Measurements from ENCODE around the gene ADARB2.

ADARB2 gene

DNA sequence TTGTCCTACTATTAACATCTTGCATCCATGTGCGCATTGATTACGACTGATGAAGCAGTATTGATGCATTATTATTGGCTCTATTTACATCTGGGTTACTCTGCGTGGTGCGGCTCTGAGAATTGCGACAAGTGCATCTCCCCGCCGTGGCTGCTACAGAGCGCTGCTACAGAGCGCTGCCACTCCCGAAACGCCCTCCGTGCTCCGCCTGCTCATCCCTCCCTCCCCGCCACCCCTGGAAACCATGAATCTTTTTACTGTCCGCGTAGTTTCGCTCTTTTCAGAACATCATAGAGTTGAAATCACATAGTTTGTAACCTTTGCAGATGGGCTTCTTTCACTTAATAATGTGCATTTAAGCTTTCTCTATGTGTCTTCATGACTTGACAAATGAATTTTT lies 74.1 kb downstream of the ADARB2 start:
- TF ChIP-seq, protein P1, sequence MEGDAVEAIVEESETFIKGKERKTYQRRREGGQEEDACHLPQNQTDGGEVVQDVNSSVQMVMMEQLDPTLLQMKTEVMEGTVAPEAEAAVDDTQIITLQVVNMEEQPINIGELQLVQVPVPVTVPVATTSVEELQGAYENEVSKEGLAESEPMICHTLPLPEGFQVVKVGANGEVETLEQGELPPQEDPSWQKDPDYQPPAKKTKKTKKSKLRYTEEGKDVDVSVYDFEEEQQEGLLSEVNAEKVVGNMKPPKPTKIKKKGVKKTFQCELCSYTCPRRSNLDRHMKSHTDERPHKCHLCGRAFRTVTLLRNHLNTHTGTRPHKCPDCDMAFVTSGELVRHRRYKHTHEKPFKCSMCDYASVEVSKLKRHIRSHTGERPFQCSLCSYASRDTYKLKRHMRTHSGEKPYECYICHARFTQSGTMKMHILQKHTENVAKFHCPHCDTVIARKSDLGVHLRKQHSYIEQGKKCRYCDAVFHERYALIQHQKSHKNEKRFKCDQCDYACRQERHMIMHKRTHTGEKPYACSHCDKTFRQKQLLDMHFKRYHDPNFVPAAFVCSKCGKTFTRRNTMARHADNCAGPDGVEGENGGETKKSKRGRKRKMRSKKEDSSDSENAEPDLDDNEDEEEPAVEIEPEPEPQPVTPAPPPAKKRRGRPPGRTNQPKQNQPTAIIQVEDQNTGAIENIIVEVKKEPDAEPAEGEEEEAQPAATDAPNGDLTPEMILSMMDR (IDR thresholded peaks at IDR 0.05; ENCODE audit: low read depth, low read length), result no peak
- H3K4me3 ChIP-seq (ENCODE audit: low read depth, low read length), result no peak overlapping the region

DNA sequence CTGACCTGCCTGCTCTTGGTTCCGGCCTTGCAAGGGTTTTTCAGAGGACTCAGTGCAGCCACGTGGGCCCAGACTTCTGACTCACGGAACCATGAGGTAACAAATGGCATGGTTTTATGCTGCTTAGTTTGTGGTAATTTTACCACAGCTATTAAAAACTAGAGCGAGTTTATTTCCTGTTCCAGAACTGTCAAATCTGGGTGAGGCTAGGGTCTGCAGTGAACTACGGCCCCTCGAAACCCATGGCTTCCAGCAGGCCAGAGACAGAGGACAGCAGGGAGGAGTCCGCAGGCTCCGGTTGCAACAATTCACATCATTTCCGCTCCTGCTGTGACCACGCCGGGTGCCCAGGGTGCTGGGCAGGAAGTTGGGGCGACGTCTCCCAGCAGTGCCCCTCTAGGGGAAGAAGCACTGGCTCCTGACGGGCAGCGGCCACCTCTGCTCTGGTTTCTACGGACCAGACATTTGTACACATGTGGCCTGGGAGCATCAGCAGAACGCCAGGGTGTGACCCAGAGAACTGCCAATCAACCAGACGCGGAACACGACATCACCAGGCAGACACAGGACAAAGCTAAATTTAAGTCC lies 74.8 kb downstream of the ADARB2 start:
- TF ChIP-seq, protein P1 (IDR thresholded peaks at IDR 0.05; ENCODE audit: low read depth, low read length), result no peak
- H3K4me3 ChIP-seq (ENCODE audit: low read depth, low read length), result no peak overlapping the region

DNA sequence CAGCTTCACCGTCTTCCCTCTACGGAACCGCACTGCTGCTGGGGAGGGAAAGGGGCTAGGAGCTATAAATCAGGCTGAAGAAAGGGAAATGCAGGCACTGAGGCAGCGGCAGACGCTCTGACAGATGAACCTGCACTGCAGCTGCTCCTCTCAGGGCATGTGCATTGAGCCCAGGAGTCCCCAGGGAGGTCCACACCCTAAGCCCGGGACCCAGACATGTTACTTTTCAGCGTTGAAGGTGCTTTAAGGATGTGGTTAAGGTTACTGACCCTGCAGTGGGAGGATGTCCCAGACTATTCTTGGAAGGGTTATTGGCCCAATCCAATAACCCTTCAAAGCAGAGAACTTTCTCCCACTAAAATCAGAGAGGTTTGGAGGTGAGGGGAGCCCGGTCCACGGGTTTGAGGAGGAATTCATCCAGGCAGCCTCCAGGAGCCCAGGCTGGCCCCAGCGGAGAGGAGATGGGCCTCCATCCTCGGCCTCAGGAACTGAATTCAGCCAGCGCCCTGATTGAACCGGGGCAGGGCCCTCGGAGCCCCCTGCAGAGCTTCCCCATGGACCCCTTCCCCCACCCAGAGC lies 75.4 kb downstream of the ADARB2 start:
- TF ChIP-seq, protein P1 (IDR thresholded peaks at IDR 0.05; ENCODE audit: low read depth, low read length), result no peak
- no peak overlapping the region for H3K4me3 ChIP-seq (ENCODE audit: low read depth, low read length)

DNA sequence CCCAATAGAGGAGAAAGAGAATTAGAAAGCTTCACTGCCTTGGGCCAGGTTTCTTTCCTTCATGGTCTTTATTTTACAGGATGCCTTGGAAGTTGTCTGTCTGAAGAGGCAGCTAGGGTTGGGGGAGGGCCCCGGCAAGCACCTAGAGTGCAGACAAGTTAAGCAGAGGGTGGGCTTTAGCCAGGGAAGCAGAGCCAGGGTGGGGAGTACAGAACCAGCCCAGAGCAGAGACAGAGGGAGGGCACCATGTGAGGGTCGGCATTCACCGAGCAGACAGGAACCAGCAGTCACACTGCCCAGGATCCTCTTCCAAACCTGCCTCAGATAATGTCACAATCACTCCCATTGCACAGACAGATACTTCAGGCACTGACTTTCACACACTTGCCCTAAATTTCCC lies 75.9 kb downstream of the ADARB2 start:
- TF ChIP-seq, protein P1 (IDR thresholded peaks at IDR 0.05; ENCODE audit: low read depth, low read length), result no peak
- no peak overlapping the region for H3K4me3 ChIP-seq (ENCODE audit: low read depth, low read length)

DNA sequence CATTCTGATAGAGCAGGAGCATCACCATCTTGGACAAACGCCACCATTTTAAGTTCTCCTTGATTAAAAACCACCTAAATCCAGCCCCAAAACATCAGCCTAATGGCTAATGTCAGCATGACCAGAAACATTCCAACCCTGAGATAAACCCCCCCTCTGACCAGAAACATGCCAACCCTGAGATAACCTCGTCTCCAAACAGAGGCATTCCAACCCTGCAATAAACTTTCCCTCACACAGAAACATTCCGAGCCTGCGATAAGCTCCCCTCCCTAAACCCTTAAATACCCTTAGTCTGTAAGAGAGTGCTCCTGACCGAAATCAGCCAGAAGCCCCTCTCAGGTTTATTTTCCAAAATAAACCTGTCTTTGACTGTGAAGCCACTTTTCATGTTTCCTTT lies 76.5 kb downstream of the ADARB2 start:
- H3K4me3 ChIP-seq (ENCODE audit: low read depth, low read length), result no peak overlapping the region
- TF ChIP-seq, protein P1 (IDR thresholded peaks at IDR 0.05; ENCODE audit: low read depth, low read length), result no peak

DNA sequence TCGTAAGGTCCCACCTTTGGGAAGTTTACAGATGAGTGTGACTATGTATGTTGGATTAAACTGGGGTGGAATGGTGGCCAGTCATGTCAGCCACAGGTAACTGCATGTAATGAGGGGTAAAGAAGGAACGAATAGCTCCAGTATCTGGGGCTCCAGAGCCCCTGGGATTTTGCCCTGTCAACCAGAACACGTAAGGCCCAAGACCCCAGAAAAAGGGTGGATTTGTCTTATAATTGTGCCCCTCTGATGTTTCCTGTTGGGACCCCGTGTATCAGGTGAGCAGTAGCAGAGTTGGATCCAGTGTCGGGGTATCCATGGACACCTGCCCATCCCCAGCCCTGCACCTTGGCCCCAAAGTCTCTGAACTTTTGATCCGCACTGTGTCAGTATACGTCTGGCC lies 76.9 kb downstream of the ADARB2 start:
- TF ChIP-seq, protein P1 (IDR thresholded peaks at IDR 0.05; ENCODE audit: low read depth, low read length), result no peak
- H3K4me3 ChIP-seq (ENCODE audit: low read depth, low read length), result no peak overlapping the region

DNA sequence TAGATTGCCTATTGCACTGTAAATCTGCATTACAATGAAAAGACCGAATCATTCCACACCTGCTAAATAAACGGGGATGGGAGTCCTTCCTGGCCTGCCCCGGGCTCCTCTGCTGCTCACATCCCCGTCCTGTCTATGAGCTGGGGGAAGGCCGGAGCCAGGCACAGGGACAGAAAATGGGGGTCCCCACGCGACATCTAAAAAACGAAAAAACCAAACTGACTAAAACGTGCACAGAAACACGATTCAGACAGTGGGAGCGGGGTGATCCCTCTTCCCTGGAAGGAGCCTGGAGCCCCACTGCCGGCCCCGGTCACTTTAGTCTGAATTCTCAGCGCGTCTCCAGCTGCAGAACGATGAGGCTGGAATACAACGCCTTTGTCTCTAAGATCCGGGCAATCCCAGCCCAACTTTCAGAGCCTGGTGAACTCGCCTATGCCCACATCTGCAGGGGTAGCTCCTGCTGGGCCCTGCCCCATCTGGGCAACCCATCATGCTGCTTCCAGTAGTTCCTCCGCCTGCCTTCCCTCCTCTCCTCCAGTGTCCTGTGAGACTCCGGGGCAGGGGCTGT lies 78.0 kb downstream of the ADARB2 start:
- TF ChIP-seq, protein P1 (IDR thresholded peaks at IDR 0.05; ENCODE audit: low read depth, low read length), result no peak
- no peak overlapping the region for H3K4me3 ChIP-seq (ENCODE audit: low read depth, low read length)
